Liver (tissue), 3 donors: ENCODE measurements around the gene CROCC2.

Experiments used
- CTCF ChIP-seq: fragments of 150-350 bp; IDR thresholded peaks from 2 replicates; pipeline ENCODE4 v1.5.1; 2017; ENCODE audit warnings: improper control_type of control experiment, low read depth, low read length; ENCODE audit not compliant: missing input control
- FOXA1 ChIP-seq: IDR thresholded peaks from 2 replicates; pipeline ENCODE4 v1.6.1; 2016; ENCODE audit warnings: antibody characterized with exemption
- GABPA ChIP-seq, 2 donors: IDR thresholded peaks in 1 of 2; conservative IDR thresholded peaks in 1 of 2; 2 replicates each; pipeline ENCODE4 v1.6.1; 2016; ENCODE audit warnings: antibody characterized with exemption in 2 of 2, mild to moderate bottlenecking in 1 of 2, moderate library complexity in 1 of 2
- JUND ChIP-seq, 2 donors: IDR thresholded peaks; 2 replicates each; pipeline ENCODE4 v1.6.1; 2016; ENCODE audit warnings: antibody characterized with exemption in 2 of 2
- MAX ChIP-seq: IDR thresholded peaks from 2 replicates; pipeline ENCODE4 v1.6.1; 2016; ENCODE audit warnings: antibody characterized with exemption
- RAD21 ChIP-seq, 2 donors: IDR thresholded peaks; 2 replicates each; pipeline ENCODE4 v1.6.1; 2016; ENCODE audit warnings: antibody characterized with exemption in 2 of 2, mild to moderate bottlenecking in 2 of 2
- REST ChIP-seq: IDR thresholded peaks from 2 replicates; pipeline ENCODE4 v1.6.1; 2016; ENCODE audit warnings: antibody characterized with exemption, mild to moderate bottlenecking
- RXRA ChIP-seq, 2 donors: IDR thresholded peaks; 2 replicates each; pipeline ENCODE4 v1.6.1; 2017 to 2018; ENCODE audit warnings: antibody characterized with exemption in 2 of 2, mild to moderate bottlenecking in 1 of 2
- TAF1 ChIP-seq: conservative IDR thresholded peaks from 2 replicates; pipeline ENCODE4 v1.6.1; 2016; ENCODE audit warnings: antibody characterized with exemption, mild to moderate bottlenecking
- YY1 ChIP-seq: IDR thresholded peaks from 2 replicates; pipeline ENCODE4 v1.6.1; 2016; ENCODE audit warnings: antibody characterized with exemption, mild to moderate bottlenecking
- donor health status: healthy.
- donor health status: healthy.

- no peak for TF ChIP-seq CTCF
- no peak for TF ChIP-seq TAF1
- no peak for TF ChIP-seq MAX
- no peak for TF ChIP-seq GABPA (IDR thresholded peaks at IDR 0.05 in 1 of 2, conservative IDR thresholded peaks at IDR 0.05 in 1 of 2)
- no peak for TF ChIP-seq RAD21 (IDR thresholded peaks at IDR 0.05)
- no peak for TF ChIP-seq REST
- no peak for TF ChIP-seq YY1
- TF ChIP-seq JUND (IDR thresholded peaks at IDR 0.05), result no peak
- no peak for TF ChIP-seq FOXA1
- no peak for TF ChIP-seq RXRA (IDR thresholded peaks at IDR 0.05)
These were observed 93.1 kb downstream of the CROCC2 start for GRCh38 chr2:240998995-240999791.
